ENCODE measurements around the gene ZDHHC7. TPM values are rescaled to one million over a fixed set of nuclear protein-coding genes. Genes with fewer than 3 reads are reported as not detected.

Gene ZDHHC7
- total RNA-seq, 2 experiments from 2014 or later, result 22.5 to 24.3 TPM

- Histone ChIP-seq H2AFZ (ENCODE audit: low read length) (no peak overlapping the region), H3K27ac (ENCODE audit: low read depth, low read length, poor library complexity, severe bottlenecking) (no peak overlapping the region)
Observed at GRCh38 chr16:84959784-84960417, 51.4 kb downstream of the ZDHHC7 start.

GRCh38 chr16:84959045-84959576 lies 52.2 kb downstream of the ZDHHC7 start:
- Histone ChIP-seq H3K27ac (ENCODE audit: low read depth, low read length, poor library complexity, severe bottlenecking) (no peak overlapping the region), H3K4me2 (ENCODE audit: low read length) (no peak overlapping the region), H3K36me3 (ENCODE audit: insufficient read depth, low read length) (no peaks in the 10 kb centered on the region), H3K9me2 (ENCODE audit: insufficient read depth, low read length) (no peaks in the 10 kb centered on the region), H4K20me1 (ENCODE audit: insufficient read depth, low read length) (no peaks in the 10 kb centered on the region), H3K9me3 (ENCODE audit: low read length) (no peaks in the 10 kb centered on the region), H3K4me1 (ENCODE audit: insufficient read depth, low read length, poor library complexity, severe bottlenecking) (no peaks in the 10 kb centered on the region), H3K79me2 (ENCODE audit: insufficient read depth, low read depth, low read length) (no peaks in the 10 kb centered on the region), H2AFZ (ENCODE audit: low read length) (no peak overlapping the region), H3K4me3 (ENCODE audit: low read depth, low read length, poor library complexity, severe bottlenecking) (no peak overlapping the region)
- ChIA-PET CTCF (ENCODE audit: unreplicated experiment) (no interaction called here), POLR2A (no interaction called here)
- no peak for DNase-seq (ENCODE audit: low spot score)
- intact Hi-C loops (cut with micrococcal nuclease; ENCODE audit: unreplicated experiment), result no loop called here
- no TSS peak for BruUV-seq (replicated peaks)
- no peak for TF ChIP-seq EZH2phosphoT487 (IDR thresholded peaks at IDR 0.05; ENCODE audit: borderline replicate concordance, low read depth, low read length)
- TF ChIP-seq CTCF (conservative IDR thresholded peaks at IDR 0.05; ENCODE audit: low read length), result peak; percentile 51; the same call in 1 of the 2 replicates

More at GRCh38 chr16:84959784-84960417, 51.4 kb downstream of the ZDHHC7 start:
- no peak for DNase-seq (ENCODE audit: low spot score)
- intact Hi-C loops (cut with micrococcal nuclease; ENCODE audit: unreplicated experiment), result no loop called here
- Histone ChIP-seq H3K9me3 (ENCODE audit: low read length) (no peaks in the 10 kb centered on the region), H3K4me1 (ENCODE audit: insufficient read depth, low read length, poor library complexity, severe bottlenecking) (no peaks in the 10 kb centered on the region), H3K79me2 (ENCODE audit: insufficient read depth, low read depth, low read length) (no peaks in the 10 kb centered on the region), H3K4me2 (ENCODE audit: low read length) (no peak overlapping the region), H4K20me1 (ENCODE audit: insufficient read depth, low read length) (no peaks in the 10 kb centered on the region), H3K9me2 (ENCODE audit: insufficient read depth, low read length) (no peaks in the 10 kb centered on the region), H3K4me3 (ENCODE audit: low read depth, low read length, poor library complexity, severe bottlenecking) (no peak overlapping the region), H3K36me3 (ENCODE audit: insufficient read depth, low read length) (no peaks in the 10 kb centered on the region)
- POLR2A ChIA-PET, result no interaction called here
- CTCF ChIA-PET (ENCODE audit: unreplicated experiment), result no interaction called here
- TF ChIP-seq CTCF (conservative IDR thresholded peaks at IDR 0.05; ENCODE audit: low read length) (no peak), EZH2phosphoT487 (IDR thresholded peaks at IDR 0.05; ENCODE audit: borderline replicate concordance, low read depth, low read length) (no peak)
- no TSS peak for BruUV-seq (replicated peaks)

- H3K9me2 ChIP-seq (ENCODE audit: insufficient read depth, low read length), result no peaks in the 10 kb centered on the region
- ChIA-PET CTCF (ENCODE audit: unreplicated experiment) (interaction anchor here (0.5 kb wide), 1 partner anchor 33 kb away, joined by 3 read pairs; no protein-coding TSS in a partner anchor), POLR2A (interaction anchor here (0.6 kb wide), 1 partner anchor 16 kb away, joined by 4 read pairs; no protein-coding TSS in a partner anchor)
- H3K79me2 ChIP-seq (ENCODE audit: insufficient read depth, low read depth, low read length), result no peaks in the 10 kb centered on the region
- H4K20me1 ChIP-seq (ENCODE audit: insufficient read depth, low read length), result no peaks in the 10 kb centered on the region
- H3K36me3 ChIP-seq (ENCODE audit: insufficient read depth, low read length), result no peaks in the 10 kb centered on the region
- no peak overlapping the region for H3K27ac ChIP-seq (ENCODE audit: low read depth, low read length, poor library complexity, severe bottlenecking)
- intact Hi-C loops (cut with micrococcal nuclease; ENCODE audit: unreplicated experiment), result no loop called here
- no TSS peak for BruUV-seq (replicated peaks)
- no peak for DNase-seq (ENCODE audit: low spot score)
- no peak overlapping the region for H3K4me2 ChIP-seq (ENCODE audit: low read length)
- H3K4me3 ChIP-seq (ENCODE audit: low read depth, low read length, poor library complexity, severe bottlenecking), result no peak overlapping the region
- no peak overlapping the region for H2AFZ ChIP-seq (ENCODE audit: low read length)
- TF ChIP-seq CTCF (conservative IDR thresholded peaks at IDR 0.05; ENCODE audit: low read length) (no peak), EZH2phosphoT487 (IDR thresholded peaks at IDR 0.05; ENCODE audit: borderline replicate concordance, low read depth, low read length) (no peak)
- H3K9me3 ChIP-seq (ENCODE audit: low read length), result no peaks in the 10 kb centered on the region
- no peaks in the 10 kb centered on the region for H3K4me1 ChIP-seq (ENCODE audit: insufficient read depth, low read length, poor library complexity, severe bottlenecking)
Observed at GRCh38 chr16:84957792-84958191, 53.5 kb downstream of the ZDHHC7 start.
